Activated CD4-positive, alpha-beta memory T cell treated with anti-CD3 and anti-CD28 coated beads, Interleukin-2, amount 10 ng/mL, durations not matched to agents 7 days and 5 days (primary cell): ENCODE results near the gene GOLGA6D. TPM values are rescaled to one million over a fixed set of nuclear protein-coding genes. Genes with fewer than 3 reads are reported as not detected.
A peak's percentile ranks its signal among the peaks of the same experiment; 100 is the strongest.
"Not testable (repeated sequence)": the region's sequence is repeated elsewhere in the genome, so short reads cannot be mapped to it uniquely, and the experiment has no call there.

ENCODE experiments used
- CTCF ChIA-PET: fragments of 350-600 bp; sonication (Branson Sonifier 250); formaldehyde crosslinking; loops from one replicate; lab custom pipeline; 2021; ENCODE audit warnings: antibody characterized with exemption, inconsistent platforms; lab: Charles Lee
- POLR2A ChIA-PET: fragments of 350-600 bp; sonication (Branson Sonifier 250); formaldehyde crosslinking; loops from one replicate; lab custom pipeline; 2021; ENCODE audit warnings: antibody characterized with exemption; lab: Charles Lee
- DNase-seq: peaks from one replicate; pipeline ENCODE4 v3.0.0-alpha.2; 2020
- H3K27ac Mint-ChIP-seq: one replicate; pipeline ENCODE4 v1.8.0; 2021; ENCODE audit warnings: mild to moderate bottlenecking, mixed read lengths
- H3K27me3 Mint-ChIP-seq: one replicate; pipeline ENCODE4 v1.8.0; 2021; ENCODE audit warnings: mixed read lengths
- H3K36me3 Mint-ChIP-seq: one replicate; pipeline ENCODE4 v1.8.0; 2021; ENCODE audit warnings: low read depth, mixed read lengths
- H3K4me1 Mint-ChIP-seq: one replicate; pipeline ENCODE4 v1.8.0; 2021; ENCODE audit warnings: mixed read lengths
- H3K4me3 Mint-ChIP-seq: one replicate; pipeline ENCODE4 v1.8.0; 2021; ENCODE audit warnings: mild to moderate bottlenecking, mixed read lengths
- H3K9me3 Mint-ChIP-seq: one replicate; pipeline ENCODE4 v1.8.0; 2021; ENCODE audit warnings: mixed read lengths
- total RNA-seq, 2 experiments: library from RNA; stranded (reverse); gene quantifications; one replicate each; pipeline ENCODE4 v1.2.3, GENCODE V29; 2021

The GOLGA6D gene
- total RNA-seq, 2 experiments from 2014 or later = not detected

DNA sequence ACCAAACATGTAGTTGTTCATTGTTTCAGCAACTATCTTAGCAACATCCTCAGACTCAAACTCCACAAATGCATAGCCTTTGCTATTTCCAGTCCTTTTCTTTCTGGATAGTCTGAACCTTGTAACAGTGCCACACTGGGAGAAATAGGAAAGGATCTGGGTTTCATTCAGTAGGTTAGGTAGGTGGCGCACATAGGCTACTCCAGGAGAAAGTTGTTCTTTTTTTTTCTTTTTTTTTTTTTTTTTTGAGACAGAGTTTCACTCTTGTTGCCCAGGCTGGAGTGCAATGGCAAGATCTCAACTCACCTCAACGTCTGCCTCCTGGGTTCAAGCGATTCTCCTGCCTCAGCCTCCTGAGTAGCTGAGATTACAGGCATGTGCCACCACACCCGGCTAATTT is 30.4 kb upstream of the GOLGA6D start:
- POLR2A ChIA-PET, DNase-seq, H3K27ac Mint-ChIP-seq, H3K4me1 Mint-ChIP-seq, CTCF ChIA-PET, H3K9me3 Mint-ChIP-seq, H3K36me3 Mint-ChIP-seq, H3K4me3 Mint-ChIP-seq: not testable (repeated sequence)
- peaks cover 41% of the 10 kb centered on the region for H3K27me3 Mint-ChIP-seq

DNA sequence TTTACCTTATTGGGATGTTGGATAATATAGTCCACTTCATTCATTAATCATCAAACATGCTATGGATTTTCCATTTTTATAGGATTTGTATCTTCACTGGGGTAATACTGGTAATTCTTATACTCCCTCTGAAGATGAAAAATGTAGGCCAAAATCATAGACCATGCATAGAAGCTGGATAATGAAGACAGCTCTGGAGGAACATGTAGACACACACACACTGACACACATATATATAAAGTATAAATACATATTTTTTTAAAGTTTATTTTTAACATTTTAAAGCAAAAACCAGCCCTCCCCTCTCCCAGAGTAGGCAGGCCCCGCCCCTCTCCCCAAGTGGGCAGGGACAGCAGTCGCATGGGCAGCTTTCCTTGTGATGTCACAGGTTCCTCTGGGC is 24.6 kb upstream of the GOLGA6D start, which contains the start of gene GOLGA6C:
Gene GOLGA6C, plus strand, starts transcription at position 301 of the 400 bp plus-strand sequence. CDS start 265 bp downstream, outside the sequence.
- DNase-seq, H3K27me3 Mint-ChIP-seq, H3K36me3 Mint-ChIP-seq, H3K27ac Mint-ChIP-seq, POLR2A ChIA-PET, CTCF ChIA-PET, H3K9me3 Mint-ChIP-seq, H3K4me1 Mint-ChIP-seq, H3K4me3 Mint-ChIP-seq: not testable (repeated sequence)

DNA sequence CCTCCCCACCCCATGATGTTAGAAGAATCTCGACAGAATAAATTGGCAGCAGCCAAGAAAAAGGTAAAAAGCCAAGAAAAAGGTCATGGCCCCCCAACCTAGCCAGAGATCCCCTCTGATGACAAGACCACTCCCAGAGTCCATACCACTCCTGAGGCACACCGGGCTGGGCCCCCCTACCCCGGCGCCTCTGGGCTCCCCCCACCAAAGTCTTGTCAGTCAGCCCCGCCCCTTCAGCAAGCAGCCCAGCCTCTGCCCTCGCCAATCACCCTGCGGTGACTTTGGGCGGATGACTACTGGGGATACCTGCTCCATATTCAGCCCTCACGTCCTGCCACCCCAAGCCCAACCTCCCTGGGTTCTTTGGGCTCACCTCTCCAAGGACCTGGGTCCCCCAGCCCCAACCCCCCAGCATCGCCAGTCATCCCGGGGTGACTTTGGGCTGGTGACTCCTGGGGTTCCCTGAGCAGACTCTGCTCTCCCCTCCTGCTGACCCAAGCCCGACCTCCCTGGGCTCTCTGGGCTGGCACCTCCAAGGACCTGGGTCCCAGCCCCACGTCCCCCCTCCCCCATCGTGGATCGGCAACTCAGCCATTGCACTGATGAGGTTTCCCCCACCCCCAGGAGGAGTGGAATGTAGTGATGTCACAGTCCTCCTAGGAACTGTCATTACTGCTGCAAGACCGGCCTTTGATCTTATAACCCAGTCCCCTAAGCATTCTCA is 23.9 kb upstream of the GOLGA6D start:
- DNase-seq, H3K36me3 Mint-ChIP-seq, H3K9me3 Mint-ChIP-seq, H3K4me3 Mint-ChIP-seq, POLR2A ChIA-PET, H3K27me3 Mint-ChIP-seq, H3K4me1 Mint-ChIP-seq, CTCF ChIA-PET, H3K27ac Mint-ChIP-seq: not testable (repeated sequence)

DNA sequence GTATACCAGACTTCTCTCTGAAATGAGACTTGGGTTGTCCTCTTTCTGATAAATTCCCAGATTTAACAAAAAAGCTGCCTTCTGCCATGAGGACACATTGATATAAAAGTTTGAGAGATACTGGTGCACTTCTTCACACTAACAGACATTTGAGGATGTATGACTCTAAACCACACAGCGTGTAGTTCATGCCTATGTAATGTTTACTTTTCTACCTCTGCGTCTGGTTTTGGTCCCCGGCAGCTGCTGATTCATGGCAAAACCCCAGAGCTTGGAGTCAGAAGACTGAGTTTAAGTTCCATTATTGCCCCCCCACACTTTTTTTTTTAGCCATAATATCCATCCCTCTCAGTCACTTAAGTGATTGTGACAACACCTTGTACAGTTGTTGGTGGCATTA is 22.8 kb upstream of the GOLGA6D start:
- CTCF ChIA-PET, H3K4me1 Mint-ChIP-seq, POLR2A ChIA-PET, DNase-seq, H3K27ac Mint-ChIP-seq, H3K9me3 Mint-ChIP-seq, H3K4me3 Mint-ChIP-seq, H3K36me3 Mint-ChIP-seq, H3K27me3 Mint-ChIP-seq: not testable (repeated sequence)

DNA sequence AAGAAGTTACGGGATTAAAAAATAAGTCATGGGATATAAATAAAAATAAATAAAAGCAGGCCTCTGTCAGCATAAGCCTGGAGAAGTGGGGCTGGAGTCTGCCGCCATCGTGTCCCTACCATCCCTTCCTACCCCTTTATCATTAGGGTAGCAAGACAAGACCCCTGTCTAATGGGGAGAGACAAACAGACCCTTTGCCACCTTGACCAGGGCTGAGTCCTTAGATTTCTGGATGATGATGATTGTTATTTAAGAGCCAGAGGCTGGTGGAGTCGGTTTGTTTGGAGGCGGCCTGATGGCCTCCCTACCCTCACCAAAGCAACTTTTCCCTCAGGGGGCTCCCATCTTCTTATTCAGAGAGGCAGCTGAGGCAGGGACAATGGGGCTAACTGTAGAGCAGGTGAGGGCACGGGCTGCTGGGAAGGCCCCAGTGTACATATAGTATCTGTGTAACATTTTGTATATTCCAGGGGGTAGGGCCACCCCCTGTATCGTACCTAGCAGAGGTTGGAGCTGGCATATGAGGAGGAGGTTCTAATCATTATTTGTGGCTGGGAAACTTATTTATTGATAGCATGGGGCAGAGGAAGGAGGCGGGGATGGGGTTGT is 8.8 kb upstream of the GOLGA6D start:
- POLR2A ChIA-PET, H3K27ac Mint-ChIP-seq, DNase-seq, H3K27me3 Mint-ChIP-seq, H3K9me3 Mint-ChIP-seq, CTCF ChIA-PET, H3K4me1 Mint-ChIP-seq, H3K4me3 Mint-ChIP-seq, H3K36me3 Mint-ChIP-seq: not testable (repeated sequence)

DNA sequence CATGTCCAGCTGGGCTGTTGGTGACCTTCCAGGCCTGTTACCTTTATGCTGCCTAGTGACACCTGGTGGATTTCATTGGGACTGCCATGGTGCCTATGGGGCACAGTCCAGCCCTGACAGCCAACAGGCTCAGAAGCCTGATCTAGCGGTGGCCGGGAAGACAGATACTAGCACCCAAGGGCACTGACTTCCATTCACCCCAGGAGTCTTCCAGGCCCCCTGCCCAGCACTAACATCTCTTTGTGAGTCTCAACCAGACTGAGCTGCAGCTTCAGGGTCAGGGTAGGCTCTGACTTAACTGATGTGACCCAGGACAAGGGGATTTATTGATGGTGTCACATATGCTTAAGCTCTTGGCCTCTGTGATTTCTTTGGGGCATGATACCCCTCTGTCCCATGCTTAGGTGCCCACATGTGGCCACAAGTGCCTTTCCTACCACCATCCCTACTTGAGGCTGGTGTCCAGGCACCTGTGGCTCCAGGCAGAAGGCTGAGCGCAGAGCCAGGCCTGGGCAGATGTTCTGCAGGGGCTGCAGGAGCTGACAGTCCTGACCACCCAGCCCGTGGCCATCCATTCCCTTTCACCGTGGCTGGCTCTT is 8.0 kb upstream of the GOLGA6D start:
- H3K9me3 Mint-ChIP-seq, H3K27ac Mint-ChIP-seq, POLR2A ChIA-PET, H3K4me3 Mint-ChIP-seq, H3K4me1 Mint-ChIP-seq, H3K36me3 Mint-ChIP-seq, H3K27me3 Mint-ChIP-seq: not testable (repeated sequence)
- CTCF ChIA-PET = interaction anchor here (0.7 kb wide), 1 partner anchor 954 kb away, joined by 3 read pairs; no protein-coding TSS in a partner anchor
- peak; percentile 79 for DNase-seq

DNA sequence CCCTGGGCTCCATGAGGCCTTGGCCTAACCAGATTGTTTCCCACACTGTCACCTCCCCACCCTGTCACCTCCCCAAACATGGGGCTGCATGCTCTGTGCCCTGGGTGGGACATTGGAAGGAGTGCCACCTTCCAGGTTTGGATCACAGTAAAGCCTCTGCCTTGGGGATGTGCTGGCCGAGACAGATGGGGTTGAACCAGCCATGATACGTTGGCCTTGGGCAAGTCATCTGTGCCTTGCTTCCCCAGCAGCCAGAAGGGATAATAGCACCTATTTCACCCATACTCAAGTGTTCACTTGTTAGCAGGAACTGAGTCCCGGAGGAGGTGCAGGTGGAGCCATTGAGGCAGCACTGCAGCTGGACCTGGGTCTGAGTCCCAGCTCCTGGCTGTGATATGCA is 7.0 kb upstream of the GOLGA6D start:
- H3K27ac Mint-ChIP-seq, DNase-seq, H3K27me3 Mint-ChIP-seq, H3K36me3 Mint-ChIP-seq, CTCF ChIA-PET, H3K4me1 Mint-ChIP-seq, POLR2A ChIA-PET, H3K4me3 Mint-ChIP-seq, H3K9me3 Mint-ChIP-seq: not testable (repeated sequence)

DNA sequence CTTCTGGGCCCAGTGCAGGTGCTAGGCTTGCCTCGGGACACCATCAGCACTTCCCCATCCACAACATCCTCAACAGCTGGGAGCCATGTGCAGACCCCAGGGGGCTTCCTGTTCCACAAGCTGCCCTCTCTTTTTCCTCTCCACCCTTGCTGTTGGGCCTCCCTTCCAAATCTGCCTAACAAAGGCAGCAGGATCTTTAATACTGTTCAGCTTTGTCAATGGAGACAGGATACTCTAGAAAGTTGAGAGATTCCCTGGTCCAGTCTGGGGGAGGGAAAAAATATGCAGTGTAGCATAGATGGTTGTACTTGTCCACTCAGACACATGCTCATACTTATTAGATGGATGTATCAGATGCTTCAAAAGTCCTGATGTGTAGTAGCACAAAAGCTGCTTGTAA is 4.1 kb upstream of the GOLGA6D start:
- DNase-seq, CTCF ChIA-PET, POLR2A ChIA-PET, H3K9me3 Mint-ChIP-seq, H3K27me3 Mint-ChIP-seq, H3K27ac Mint-ChIP-seq, H3K36me3 Mint-ChIP-seq, H3K4me3 Mint-ChIP-seq, H3K4me1 Mint-ChIP-seq: not testable (repeated sequence)

DNA sequence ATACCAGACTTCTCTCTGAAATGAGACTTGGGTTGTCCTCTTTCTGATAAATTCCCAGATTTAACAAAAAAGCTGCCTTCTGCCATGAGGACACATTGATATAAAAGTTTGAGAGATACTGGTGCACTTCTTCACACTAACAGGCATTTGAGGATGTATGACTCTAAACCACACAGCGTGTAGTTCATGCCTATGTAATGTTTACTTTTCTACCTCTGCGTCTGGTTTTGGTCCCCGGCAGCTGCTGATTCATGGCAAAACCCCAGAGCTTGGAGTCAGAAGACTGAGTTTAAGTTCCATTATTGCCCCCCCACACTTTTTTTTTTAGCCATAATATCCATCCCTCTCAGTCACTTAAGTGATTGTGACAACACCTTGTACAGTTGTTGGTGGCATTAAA is 1.5 kb downstream of the GOLGA6D start:
- H3K27me3 Mint-ChIP-seq, H3K27ac Mint-ChIP-seq, H3K36me3 Mint-ChIP-seq, DNase-seq, H3K4me1 Mint-ChIP-seq, POLR2A ChIA-PET, H3K9me3 Mint-ChIP-seq, CTCF ChIA-PET, H3K4me3 Mint-ChIP-seq: not testable (repeated sequence)

DNA sequence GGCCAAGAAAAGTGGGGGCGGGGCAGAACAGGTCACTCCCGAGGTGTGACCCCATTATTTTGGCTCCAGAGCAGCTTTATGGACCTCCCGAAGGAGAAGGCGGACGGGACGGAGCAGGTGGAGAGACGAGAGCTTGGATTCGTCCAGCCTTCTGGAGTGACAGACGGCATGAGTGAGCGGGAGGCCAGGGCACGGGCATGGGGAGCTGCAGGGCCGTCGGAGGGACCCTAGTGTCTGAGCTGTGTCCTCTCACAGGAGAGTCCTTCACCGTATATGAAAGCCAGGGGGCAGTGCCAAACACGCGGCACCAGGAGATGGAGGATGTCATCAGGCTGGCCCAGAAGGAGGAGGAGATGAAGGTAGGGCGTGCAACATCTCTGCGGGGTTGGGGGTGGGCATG is 11.0 kb downstream of the GOLGA6D start:
- H3K9me3 Mint-ChIP-seq, H3K4me3 Mint-ChIP-seq, POLR2A ChIA-PET, H3K4me1 Mint-ChIP-seq, H3K27ac Mint-ChIP-seq, H3K36me3 Mint-ChIP-seq, DNase-seq, H3K27me3 Mint-ChIP-seq, CTCF ChIA-PET: not testable (repeated sequence)

DNA sequence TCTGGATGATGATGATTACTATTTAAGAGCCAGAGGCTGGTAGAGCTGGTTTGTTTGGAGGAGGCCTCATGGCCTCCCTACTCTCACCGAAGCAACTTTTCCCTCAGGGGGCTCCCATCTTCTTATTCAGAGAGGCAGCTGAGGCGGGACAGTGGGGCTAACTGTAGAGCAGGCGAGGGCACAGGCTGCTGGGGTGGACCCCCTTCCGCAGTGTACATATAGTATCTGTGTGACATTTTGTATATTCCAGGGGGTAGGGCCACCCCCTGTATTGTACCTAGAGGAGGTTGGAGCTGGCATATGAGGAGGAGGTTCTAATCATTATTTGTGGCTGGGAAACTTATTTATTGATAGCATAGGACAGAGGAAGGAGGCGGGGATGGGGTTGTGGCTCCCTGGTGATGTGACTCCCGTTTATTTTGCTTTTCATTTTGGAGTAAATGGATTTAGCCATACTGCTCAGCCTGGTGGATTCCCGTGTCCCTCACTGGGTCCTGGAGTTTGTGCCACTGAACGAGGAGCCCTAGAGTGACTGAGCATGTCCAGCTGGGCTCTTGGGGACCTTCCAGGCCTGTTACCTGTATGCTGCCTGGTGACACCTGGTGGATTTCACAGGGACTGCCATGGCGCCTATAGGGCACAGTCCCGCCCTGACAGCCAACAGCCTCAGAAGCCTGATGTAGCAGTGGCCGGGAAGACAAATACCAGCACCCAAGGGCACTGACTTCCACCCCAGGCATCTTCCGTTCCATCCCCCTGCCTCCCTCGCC is 16.1 kb downstream of the GOLGA6D start:
- H3K36me3 Mint-ChIP-seq, H3K9me3 Mint-ChIP-seq, DNase-seq, H3K4me1 Mint-ChIP-seq, H3K4me3 Mint-ChIP-seq, POLR2A ChIA-PET, H3K27ac Mint-ChIP-seq: not testable (repeated sequence)
- CTCF ChIA-PET = interaction anchor here (1.2 kb wide), 1 partner anchor 274 kb away, joined by 5 read pairs; no protein-coding TSS in a partner anchor
- H3K27me3 Mint-ChIP-seq = peaks cover 11% of the 10 kb centered on the region

DNA sequence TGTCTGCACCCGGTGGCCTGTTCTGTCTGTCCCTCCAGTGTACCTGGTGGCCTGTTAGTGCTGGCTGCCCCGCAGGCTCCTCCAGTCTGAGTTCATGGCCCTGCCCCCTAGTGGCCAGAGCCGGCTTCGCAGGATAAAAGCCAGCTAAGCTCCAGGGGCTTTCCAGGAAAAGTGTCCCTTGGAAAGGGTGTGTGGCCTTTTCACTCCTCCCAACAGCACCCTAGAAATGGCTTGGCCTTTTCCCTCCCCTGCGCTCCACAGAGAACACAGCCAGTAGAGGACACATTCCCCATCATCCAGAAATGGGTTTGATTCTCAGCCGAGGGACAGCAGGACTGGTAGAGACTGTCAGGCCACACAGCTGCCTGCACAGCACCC is 16.7 kb downstream of the GOLGA6D start:
- H3K4me3 Mint-ChIP-seq, CTCF ChIA-PET, H3K27ac Mint-ChIP-seq, H3K36me3 Mint-ChIP-seq, H3K4me1 Mint-ChIP-seq, H3K9me3 Mint-ChIP-seq: not testable (repeated sequence)
- POLR2A ChIA-PET = interaction anchor here (1.4 kb wide), 1 partner anchor 276 kb away, joined by 3 read pairs; no protein-coding TSS in a partner anchor
- H3K27me3 Mint-ChIP-seq = peaks cover 17% of the 10 kb centered on the region
- DNase-seq = peak; percentile 69

DNA sequence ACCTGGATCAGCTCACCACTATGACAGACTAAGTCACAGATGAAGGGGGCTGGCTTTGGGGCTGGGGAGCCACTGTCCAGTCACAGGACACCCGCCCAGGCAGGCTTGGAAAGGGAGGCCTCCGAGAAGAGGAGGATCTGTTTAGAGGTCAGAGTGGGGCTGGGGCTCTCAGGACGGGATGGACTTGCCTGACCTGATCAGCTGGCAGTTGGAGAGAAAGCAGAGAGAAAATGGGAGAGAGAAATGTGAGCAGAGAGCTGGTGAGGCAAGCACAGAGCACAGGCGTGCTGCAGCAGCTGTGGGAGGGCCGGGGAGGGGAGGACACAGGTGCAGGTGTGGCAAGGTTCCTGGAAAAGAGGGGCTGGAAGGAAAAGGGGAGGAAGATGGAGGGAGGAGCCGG is 17.4 kb downstream of the GOLGA6D start:
- H3K27ac Mint-ChIP-seq, CTCF ChIA-PET, H3K9me3 Mint-ChIP-seq, H3K4me1 Mint-ChIP-seq, H3K36me3 Mint-ChIP-seq, DNase-seq, H3K4me3 Mint-ChIP-seq: not testable (repeated sequence)
- POLR2A ChIA-PET = interaction anchor here (1.4 kb wide), 1 partner anchor 277 kb away, joined by 3 read pairs; no protein-coding TSS in a partner anchor
- peaks cover 24% of the 10 kb centered on the region for H3K27me3 Mint-ChIP-seq
